ENCODE data around the gene STRA6. TPM values are rescaled to one million over a fixed set of nuclear protein-coding genes. Genes with fewer than 3 reads are reported as not detected.

Gene STRA6
- polyA plus RNA-seq, 1 of the 3 experiments (the other 2 are of a cell fraction) = 27.9 TPM

- TF ChIP-seq USF1 (IDR thresholded peaks at IDR 0.05; ENCODE audit: borderline replicate concordance, low read depth) (no peak), NRF1 (IDR thresholded peaks at IDR 0.05; ENCODE audit: low read depth, low read length) (no peak), RCOR1 (IDR thresholded peaks at IDR 0.05; ENCODE audit: low read length) (no peak)
Measured at GRCh38 chr15:74155766-74156417, 46.7 kb downstream of the STRA6 start (continued).

GRCh38 chr15:74147051-74147450, 55.5 kb downstream of the STRA6 start:
- Histone ChIP-seq H3K79me2 (ENCODE audit: insufficient read depth) (no peaks in the 10 kb centered on the region), H2AFZ (ENCODE audit: low read depth) (no peak overlapping the region), H3K9me2 (no peaks in the 10 kb centered on the region), H3K4me2 (no peak overlapping the region), H3K4me1 (ENCODE audit: control insufficient read depth in 1 of 2, insufficient read depth in 2 of 2, low read depth in 1 of 2, low read length in 1 of 2) (no peaks in the 10 kb centered on the region; a peak in 1 of 4 replicates), H3K4me3 (ENCODE audit: low read depth in 2 of 2, low read length in 1 of 2) (no peak overlapping the region), H3K36me3 (replicated peaks in 1 of 2; ENCODE audit: control insufficient read depth in 1 of 2, insufficient read depth in 2 of 2, low read length in 1 of 2) (no peaks in the 10 kb centered on the region), H3K9me3 (peaks cover 7% of the 10 kb centered on the region; the same call in 1 of the 2 replicates), H3K27me3 (ENCODE audit: insufficient read depth) (no peaks in the 10 kb centered on the region), H3K9ac (no peak overlapping the region), H3K27ac (ENCODE audit: low read depth in 2 of 2, low read length in 1 of 2) (no peak overlapping the region), H4K20me1 (ENCODE audit: insufficient read depth) (no peaks in the 10 kb centered on the region), H3F3A (replicated peaks; ENCODE audit: insufficient read depth) (no peaks in the 10 kb centered on the region)
- POLR2A ChIA-PET = no interaction called here
- no peak for DNase-seq
- CTCF ChIA-PET = interaction anchor here (1.6 to 2.2 kb wide), 2 partner anchors 157 to 161 kb away, joined by 5 to 6 read pairs; no protein-coding TSS in a partner anchor
- TF ChIP-seq FOSL2 (IDR thresholded peaks at IDR 0.05; ENCODE audit: borderline replicate concordance, low read depth) (no peak), TAF1 (IDR thresholded peaks at IDR 0.05; ENCODE audit: borderline replicate concordance, low read depth, low read length) (no peak), RAD21 (IDR thresholded peaks at IDR 0.05; ENCODE audit: low read length) (no peak), JUND (IDR thresholded peaks at IDR 0.05) (no peak), GATA2 (CRISPR knock-in tag; IDR thresholded peaks at IDR 0.05) (no peak)
- WGBS (ENCODE audit: low lambda C conversion rate) = 46% methylated on average over 2 of the region's 2 CpGs

- H3K4me1 ChIP-seq (ENCODE audit: control insufficient read depth in 1 of 2, insufficient read depth in 2 of 2, low read depth in 1 of 2, low read length in 1 of 2) = no peaks in the 10 kb centered on the region; a peak in 1 of 4 replicates
- H3K79me2 ChIP-seq (ENCODE audit: insufficient read depth) = no peaks in the 10 kb centered on the region
- H3K36me3 ChIP-seq (replicated peaks in 1 of 2; ENCODE audit: control insufficient read depth in 1 of 2, insufficient read depth in 2 of 2, low read length in 1 of 2) = no peaks in the 10 kb centered on the region
- H3K27ac ChIP-seq (ENCODE audit: low read depth in 2 of 2, low read length in 1 of 2) = no peak overlapping the region
- H2AFZ ChIP-seq (ENCODE audit: low read depth) = no peak overlapping the region
- 100% methylated on average over 1 of the region's 1 CpG for WGBS (ENCODE audit: low lambda C conversion rate)
- H3K4me2 ChIP-seq = no peak overlapping the region
- H4K20me1 ChIP-seq (ENCODE audit: insufficient read depth) = no peaks in the 10 kb centered on the region
- H3F3A ChIP-seq (replicated peaks; ENCODE audit: insufficient read depth) = no peaks in the 10 kb centered on the region
- DNase-seq = no peak
- no peaks in the 10 kb centered on the region for H3K27me3 ChIP-seq (ENCODE audit: insufficient read depth)
- TF ChIP-seq TAF1 (IDR thresholded peaks at IDR 0.05; ENCODE audit: borderline replicate concordance, low read depth, low read length) = no peak
- TF ChIP-seq REST (IDR thresholded peaks at IDR 0.05; ENCODE audit: low read depth, low read length) = peak; percentile 38; the same call in 1 of the 2 replicates
- ChIA-PET POLR2A (interaction anchor here (0.6 kb wide), 1 partner anchor 90 kb away, joined by 3 read pairs; no protein-coding TSS in a partner anchor), CTCF (interaction anchor here (1.6 to 2.2 kb wide), 2 partner anchors 158 to 161 kb away, joined by 5 to 6 read pairs; no protein-coding TSS in a partner anchor)
- no peaks in the 10 kb centered on the region for H3K9me2 ChIP-seq
- H3K4me3 ChIP-seq (ENCODE audit: low read depth in 2 of 2, low read length in 1 of 2) = no peak overlapping the region
- H3K9ac ChIP-seq = no peak overlapping the region
- H3K9me3 ChIP-seq = peaks cover 7% of the 10 kb centered on the region; the same call in 1 of the 2 replicates
Measured at GRCh38 chr15:74146277-74146800, 56.2 kb downstream of the STRA6 start.
